Measurements from ENCODE around the gene MSI2. TPM values are rescaled to one million over a fixed set of nuclear protein-coding genes. Genes with fewer than 3 reads are reported as not detected.

Gene MSI2
- total and polyA plus RNA-seq, 4 donors, result 9.4 to 64.0 (median 30.4) TPM

DNA sequence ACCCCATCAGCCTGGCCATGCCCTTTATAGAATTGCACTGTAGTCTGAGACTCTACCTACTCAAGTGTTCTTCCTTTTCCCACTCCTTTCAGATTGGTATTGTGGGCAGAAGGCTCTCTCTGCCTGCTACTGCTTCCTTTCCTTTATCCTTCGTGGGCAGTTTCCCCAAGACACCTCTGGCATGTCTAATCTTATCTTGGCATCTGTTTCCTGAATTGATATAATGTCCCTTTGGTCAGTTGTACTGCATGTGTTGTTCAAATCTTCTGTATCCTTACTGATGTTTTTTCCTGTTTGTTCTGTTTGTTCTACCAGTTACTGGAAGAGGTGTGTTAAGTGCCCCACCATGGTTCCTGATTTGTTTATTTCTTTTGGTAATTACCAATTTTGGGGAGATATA is 29.5 kb upstream of the MSI2 start:
- H3K4me3 ChIP-seq, result no peak overlapping the region
- peaks cover 0 to 3% (median 0%) of the 10 kb centered on the region in 4 donors for H3K9me3 ChIP-seq (ENCODE audit: control insufficient read depth in 4 of 4, insufficient read depth in 3 of 4, low read length in 3 of 4)
- 22 to 28% methylated on average over 1 of the region's 1 CpG for WGBS, 2 donors

DNA sequence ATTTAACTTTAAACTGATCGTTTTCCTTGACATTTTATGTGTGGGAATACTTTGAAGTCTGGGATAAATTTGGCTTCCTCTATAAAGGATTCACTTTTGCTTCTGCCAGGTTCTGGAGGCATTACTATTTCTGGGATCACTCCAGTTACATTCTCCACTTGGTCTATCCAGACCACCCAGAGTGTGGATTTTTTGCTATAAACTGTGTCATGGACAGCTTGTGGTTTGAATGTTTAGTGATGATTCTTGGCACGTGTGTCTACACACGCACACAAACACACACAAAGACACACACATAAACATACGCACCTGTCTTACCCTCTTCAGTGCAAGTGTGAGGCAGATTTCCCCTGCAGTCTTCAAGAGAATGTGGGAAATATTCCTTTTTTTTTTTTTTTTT is 27.4 kb upstream of the MSI2 start:
- 77 to 84% methylated on average over 4 of the region's 4 CpGs for WGBS, 2 donors
- H3K9me3 ChIP-seq (ENCODE audit: control insufficient read depth in 4 of 4, insufficient read depth in 3 of 4, low read length in 3 of 4), result no peaks in the 10 kb centered on the region
- DNase-seq, result peak; percentile 38 to 85 (median 71)

More for the DNA sequence above, 29.5 kb upstream of the MSI2 start:
- H3K27me3 ChIP-seq (ENCODE audit: control insufficient read depth in 3 of 3, insufficient read depth in 3 of 3, low read length in 2 of 3), result no peaks in the 10 kb centered on the region
- H3K4me1 ChIP-seq (ENCODE audit: control insufficient read depth in 5 of 5, insufficient read depth in 5 of 5, low read length in 5 of 5), result no peaks in the 10 kb centered on the region
- TF ChIP-seq, protein P1, sequence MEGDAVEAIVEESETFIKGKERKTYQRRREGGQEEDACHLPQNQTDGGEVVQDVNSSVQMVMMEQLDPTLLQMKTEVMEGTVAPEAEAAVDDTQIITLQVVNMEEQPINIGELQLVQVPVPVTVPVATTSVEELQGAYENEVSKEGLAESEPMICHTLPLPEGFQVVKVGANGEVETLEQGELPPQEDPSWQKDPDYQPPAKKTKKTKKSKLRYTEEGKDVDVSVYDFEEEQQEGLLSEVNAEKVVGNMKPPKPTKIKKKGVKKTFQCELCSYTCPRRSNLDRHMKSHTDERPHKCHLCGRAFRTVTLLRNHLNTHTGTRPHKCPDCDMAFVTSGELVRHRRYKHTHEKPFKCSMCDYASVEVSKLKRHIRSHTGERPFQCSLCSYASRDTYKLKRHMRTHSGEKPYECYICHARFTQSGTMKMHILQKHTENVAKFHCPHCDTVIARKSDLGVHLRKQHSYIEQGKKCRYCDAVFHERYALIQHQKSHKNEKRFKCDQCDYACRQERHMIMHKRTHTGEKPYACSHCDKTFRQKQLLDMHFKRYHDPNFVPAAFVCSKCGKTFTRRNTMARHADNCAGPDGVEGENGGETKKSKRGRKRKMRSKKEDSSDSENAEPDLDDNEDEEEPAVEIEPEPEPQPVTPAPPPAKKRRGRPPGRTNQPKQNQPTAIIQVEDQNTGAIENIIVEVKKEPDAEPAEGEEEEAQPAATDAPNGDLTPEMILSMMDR (IDR thresholded peaks at IDR 0.05; ENCODE audit: control extremely low read depth, extremely low read depth), result no peak
- DNase-seq, result no peak
- no peak overlapping the region for H3K9ac ChIP-seq (ENCODE audit: insufficient read depth in 1 of 2, low read length in 2 of 2)
- ATAC-seq (ENCODE audit: insufficient read depth, low FRiP score), result no peak
- no peaks in the 10 kb centered on the region for H3K36me3 ChIP-seq (ENCODE audit: control insufficient read depth in 4 of 4, insufficient read depth in 4 of 4, low read length in 4 of 4)
- no peak overlapping the region for H3K27ac ChIP-seq (ENCODE audit: low read depth in 1 of 2, low read length in 1 of 2)

DNA sequence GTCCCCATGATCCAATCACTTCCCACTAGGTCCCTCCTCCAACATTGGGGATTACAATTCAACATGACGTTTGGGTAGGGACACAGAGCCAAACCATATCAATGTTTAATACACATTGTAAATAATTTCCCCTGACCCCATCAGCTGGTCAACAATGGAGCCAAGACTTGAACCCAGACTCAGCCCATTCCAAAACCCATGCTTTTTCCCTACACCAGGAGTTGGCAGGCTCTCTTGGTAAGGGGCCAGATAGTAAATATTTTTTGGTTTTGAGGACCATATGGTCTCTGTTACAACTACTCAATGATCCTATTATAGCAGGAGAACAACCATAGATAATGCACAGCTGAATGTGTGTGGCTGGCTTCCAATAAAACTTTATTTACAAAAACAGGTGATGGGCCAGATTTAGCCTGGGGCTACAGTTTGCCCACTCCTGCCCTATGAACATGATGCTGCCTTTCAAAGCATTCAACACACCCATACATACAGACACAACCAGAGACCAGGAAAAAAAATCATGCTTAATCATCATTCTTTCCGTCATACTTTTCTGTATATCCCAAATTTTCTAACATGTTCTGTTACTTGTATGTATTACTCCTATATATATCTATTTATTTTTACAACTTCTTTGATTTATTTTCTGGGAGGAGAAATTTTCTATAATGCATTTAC is 22.1 kb upstream of the MSI2 start:
- DNase-seq, result peak; percentile 86 to 97 (median 96)
- peaks cover 0 to 1% (median 0%) of the 10 kb centered on the region in 4 donors for H3K9me3 ChIP-seq (ENCODE audit: control insufficient read depth in 4 of 4, insufficient read depth in 3 of 4, low read length in 3 of 4)
- no peaks in the 10 kb centered on the region for H3K27me3 ChIP-seq (ENCODE audit: control insufficient read depth in 3 of 3, insufficient read depth in 3 of 3, low read length in 2 of 3)
- TF ChIP-seq, protein P1 (IDR thresholded peaks at IDR 0.05; ENCODE audit: control extremely low read depth, extremely low read depth), result no peak
- no peaks in the 10 kb centered on the region for H3K36me3 ChIP-seq (ENCODE audit: control insufficient read depth in 4 of 4, insufficient read depth in 4 of 4, low read length in 4 of 4)
- WGBS, 2 donors, result 71 to 76% methylated on average over 2 of the region's 2 CpGs
- H3K9ac ChIP-seq (ENCODE audit: insufficient read depth in 1 of 2, low read length in 2 of 2), result no peak overlapping the region
- ATAC-seq (ENCODE audit: insufficient read depth, low FRiP score), result no peak
- no peak overlapping the region for H3K4me3 ChIP-seq
- H3K27ac ChIP-seq (ENCODE audit: low read depth in 1 of 2, low read length in 1 of 2), result no peak overlapping the region
- no peaks in the 10 kb centered on the region for H3K4me1 ChIP-seq (ENCODE audit: control insufficient read depth in 5 of 5, insufficient read depth in 5 of 5, low read length in 5 of 5)

More for the DNA sequence above, 27.4 kb upstream of the MSI2 start:
- no peaks in the 10 kb centered on the region for H3K36me3 ChIP-seq (ENCODE audit: control insufficient read depth in 4 of 4, insufficient read depth in 4 of 4, low read length in 4 of 4)
- TF ChIP-seq, protein P1 (IDR thresholded peaks at IDR 0.05; ENCODE audit: control extremely low read depth, extremely low read depth), result no peak
- no peak overlapping the region for H3K4me3 ChIP-seq
- no peak overlapping the region for H3K27ac ChIP-seq (ENCODE audit: low read depth in 1 of 2, low read length in 1 of 2)
- H3K4me1 ChIP-seq (ENCODE audit: control insufficient read depth in 5 of 5, insufficient read depth in 5 of 5, low read length in 5 of 5), result no peaks in the 10 kb centered on the region
- ATAC-seq (ENCODE audit: insufficient read depth, low FRiP score), result no peak
- H3K27me3 ChIP-seq (ENCODE audit: control insufficient read depth in 3 of 3, insufficient read depth in 3 of 3, low read length in 2 of 3), result no peaks in the 10 kb centered on the region
- no peak overlapping the region for H3K9ac ChIP-seq (ENCODE audit: insufficient read depth in 1 of 2, low read length in 2 of 2)

DNA sequence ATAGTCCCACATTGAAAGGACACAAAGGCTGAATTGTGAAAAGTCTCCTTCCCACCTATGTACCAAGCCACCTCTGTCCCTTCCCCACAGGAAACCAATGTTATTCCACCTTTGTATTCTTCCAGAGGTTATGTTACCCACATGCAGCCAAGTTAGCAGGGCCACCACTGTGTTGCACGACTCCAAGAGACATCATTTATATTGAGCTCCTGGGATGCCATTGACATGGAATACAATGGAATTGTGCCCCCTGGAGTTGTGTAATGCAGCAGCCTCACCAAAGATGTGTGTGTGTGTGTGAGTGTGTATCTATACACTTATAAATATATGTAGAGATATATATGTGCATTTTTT is 21.6 kb upstream of the MSI2 start:
- H3K27me3 ChIP-seq (ENCODE audit: control insufficient read depth in 3 of 3, insufficient read depth in 3 of 3, low read length in 2 of 3), result no peaks in the 10 kb centered on the region
- H3K36me3 ChIP-seq (ENCODE audit: control insufficient read depth in 4 of 4, insufficient read depth in 4 of 4, low read length in 4 of 4), result no peaks in the 10 kb centered on the region
- TF ChIP-seq, protein P1 (IDR thresholded peaks at IDR 0.05; ENCODE audit: control extremely low read depth, extremely low read depth), result no peak
- H3K27ac ChIP-seq (ENCODE audit: low read depth in 1 of 2, low read length in 1 of 2), result no peak overlapping the region
- H3K9me3 ChIP-seq (ENCODE audit: control insufficient read depth in 4 of 4, insufficient read depth in 3 of 4, low read length in 3 of 4), result peaks cover 0 to 1% (median 0%) of the 10 kb centered on the region in 4 donors
- ATAC-seq (ENCODE audit: insufficient read depth, low FRiP score), result no peak
- WGBS, 2 donors, result 44 to 67% methylated on average over 1 of the region's 1 CpG
- no peak overlapping the region for H3K9ac ChIP-seq (ENCODE audit: insufficient read depth in 1 of 2, low read length in 2 of 2)
- DNase-seq, result no peak
- H3K4me1 ChIP-seq (ENCODE audit: control insufficient read depth in 5 of 5, insufficient read depth in 5 of 5, low read length in 5 of 5), result no peaks in the 10 kb centered on the region
- H3K4me3 ChIP-seq, result no peak overlapping the region
